ENCODE results near the gene POLR2J3.
"Not testable (repeated sequence)": the region's sequence is repeated elsewhere in the genome, so short reads cannot be mapped to it uniquely, and the experiment has no call there.

DNA sequence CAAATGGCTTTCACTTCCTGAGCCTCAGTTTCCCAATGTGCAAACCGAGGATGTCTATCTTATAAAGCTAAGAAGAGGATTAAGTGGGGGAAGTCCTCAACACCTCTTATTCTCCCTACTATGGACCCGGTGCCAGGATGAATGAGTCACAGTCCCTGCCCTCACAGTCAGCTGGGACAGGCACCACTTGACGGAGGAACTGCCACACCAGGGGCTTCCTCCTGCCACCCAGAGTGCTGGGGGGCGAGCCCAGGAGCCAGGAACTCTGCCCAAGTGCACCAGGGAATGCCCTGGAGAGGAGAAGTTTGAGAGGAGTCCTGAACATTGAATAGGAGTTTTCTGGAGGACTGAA is 41.9 kb upstream of the POLR2J3 start:
- TF ChIP-seq CTCF (IDR thresholded peaks at IDR 0.05; ENCODE audit: insufficient read depth, low read depth, low read length); EZH2 (IDR thresholded peaks at IDR 0.05; ENCODE audit: insufficient read depth, low read length): not testable (repeated sequence)

Data from astrocyte (in vitro differentiated cells and primary cell).